Bronchial epithelial cell (primary cell): ENCODE results near the gene SMAD7. TPM values are rescaled to one million over a fixed set of nuclear protein-coding genes. Genes with fewer than 3 reads are reported as not detected.

Experiments
- DNase-seq: peaks from one replicate; pipeline ENCODE4 v3.0.0-alpha.2; 2010; ENCODE audit warnings: low read depth
- FAIRE-seq: peaks from 2 replicates; lab custom pipeline; 2011; peaks lifted over from hg19 to GRCh38; lab: Jason Lieb, UNC
- H3K27me3 ChIP-seq: 2 replicates; pipeline ENCODE4 v1.5.1; 2011; ENCODE audit warnings: low read length; ENCODE audit not compliant: control insufficient read depth, insufficient read depth
- H3K36me3 ChIP-seq: 2 replicates; pipeline ENCODE4 v1.5.1; 2011; ENCODE audit warnings: low read length; ENCODE audit not compliant: control insufficient read depth, insufficient read depth
- H3K4me3 ChIP-seq: 2 replicates; pipeline ENCODE4 v1.5.1; 2011; ENCODE audit warnings: mild to moderate bottlenecking, low read depth, low read length, control low read depth
- total RNA-seq: library from RNA; depleted of rRNA; stranded (reverse); fragments of >200 nt; gene quantifications from 2 replicates; pipeline ENCODE4 v1.2.1, GENCODE V29; 2014
- TF ChIP-seq, protein P1 (sequence below): IDR thresholded peaks from 2 replicates; pipeline ENCODE4 v1.5.1; 2011; ENCODE audit warnings: mild to moderate bottlenecking, moderate library complexity, low read length, control low read depth, inconsistent platforms; ENCODE audit not compliant: insufficient read depth, severe bottlenecking

Gene SMAD7
- total RNA-seq, 1 donor from 2014 or later: 19.2 TPM

DNA sequence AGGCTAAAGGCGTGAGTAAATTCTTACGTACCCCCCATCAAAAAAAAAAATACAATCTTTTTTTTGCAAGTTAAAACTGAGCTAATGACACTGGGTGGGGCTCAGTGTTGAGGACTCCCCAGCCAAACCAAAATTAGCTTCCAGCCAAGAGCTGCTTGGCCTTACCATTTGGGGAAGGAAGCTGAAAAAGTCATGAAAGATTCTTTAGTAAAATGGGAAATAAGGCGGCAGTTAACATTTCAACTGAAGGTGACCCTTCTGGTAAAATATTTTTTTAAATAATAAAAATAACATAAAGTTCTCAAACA, 16.4 kb downstream of the SMAD7 start:
- Histone ChIP-seq H3K36me3 (no peaks in the 10 kb centered on the region), H3K4me3 (no peak overlapping the region), H3K27me3 (no peaks in the 10 kb centered on the region)
- no peak for FAIRE-seq
- TF ChIP-seq, protein P1, sequence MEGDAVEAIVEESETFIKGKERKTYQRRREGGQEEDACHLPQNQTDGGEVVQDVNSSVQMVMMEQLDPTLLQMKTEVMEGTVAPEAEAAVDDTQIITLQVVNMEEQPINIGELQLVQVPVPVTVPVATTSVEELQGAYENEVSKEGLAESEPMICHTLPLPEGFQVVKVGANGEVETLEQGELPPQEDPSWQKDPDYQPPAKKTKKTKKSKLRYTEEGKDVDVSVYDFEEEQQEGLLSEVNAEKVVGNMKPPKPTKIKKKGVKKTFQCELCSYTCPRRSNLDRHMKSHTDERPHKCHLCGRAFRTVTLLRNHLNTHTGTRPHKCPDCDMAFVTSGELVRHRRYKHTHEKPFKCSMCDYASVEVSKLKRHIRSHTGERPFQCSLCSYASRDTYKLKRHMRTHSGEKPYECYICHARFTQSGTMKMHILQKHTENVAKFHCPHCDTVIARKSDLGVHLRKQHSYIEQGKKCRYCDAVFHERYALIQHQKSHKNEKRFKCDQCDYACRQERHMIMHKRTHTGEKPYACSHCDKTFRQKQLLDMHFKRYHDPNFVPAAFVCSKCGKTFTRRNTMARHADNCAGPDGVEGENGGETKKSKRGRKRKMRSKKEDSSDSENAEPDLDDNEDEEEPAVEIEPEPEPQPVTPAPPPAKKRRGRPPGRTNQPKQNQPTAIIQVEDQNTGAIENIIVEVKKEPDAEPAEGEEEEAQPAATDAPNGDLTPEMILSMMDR: no peak
- DNase-seq: no peak

DNA sequence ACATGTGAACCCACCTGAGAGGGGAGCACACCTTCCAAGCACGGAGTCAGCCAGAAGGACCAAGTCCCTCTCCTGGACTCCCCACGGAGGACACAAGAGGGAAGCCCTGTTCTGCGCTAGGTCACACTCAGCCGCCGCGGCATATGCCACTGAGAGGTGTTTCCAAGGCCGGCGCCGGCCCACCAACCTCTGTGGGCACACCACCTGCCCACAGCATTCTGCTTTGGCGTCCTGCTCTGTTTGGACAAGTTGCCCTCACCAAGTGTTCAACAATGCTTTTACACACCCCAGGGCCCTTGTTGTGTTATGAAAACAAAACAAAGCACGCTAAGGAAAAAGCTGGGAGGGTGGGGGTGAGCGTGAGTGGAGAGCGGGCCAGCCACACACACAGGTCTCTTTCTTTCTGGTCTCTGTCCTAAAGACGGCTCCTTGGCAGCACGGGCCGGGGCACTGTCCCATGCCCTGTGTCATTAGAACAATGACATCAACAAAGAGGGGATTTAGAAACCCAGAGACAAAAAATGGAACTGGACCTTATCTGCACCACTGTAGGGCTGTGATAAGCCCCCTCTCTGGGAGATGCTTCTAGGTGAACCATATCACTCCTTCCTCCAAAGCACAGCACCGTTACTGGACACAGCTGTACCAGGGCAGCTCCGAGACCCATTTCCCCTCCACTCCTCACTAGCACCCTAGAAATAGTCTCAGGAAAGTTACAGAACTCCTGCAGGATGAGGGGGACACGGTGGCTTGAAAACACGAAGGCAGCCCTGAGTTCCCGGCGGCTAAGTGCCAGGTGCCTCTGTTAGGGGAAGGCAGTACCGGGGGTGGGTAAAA, 17.0 kb downstream of the SMAD7 start:
- FAIRE-seq: no peak

DNA sequence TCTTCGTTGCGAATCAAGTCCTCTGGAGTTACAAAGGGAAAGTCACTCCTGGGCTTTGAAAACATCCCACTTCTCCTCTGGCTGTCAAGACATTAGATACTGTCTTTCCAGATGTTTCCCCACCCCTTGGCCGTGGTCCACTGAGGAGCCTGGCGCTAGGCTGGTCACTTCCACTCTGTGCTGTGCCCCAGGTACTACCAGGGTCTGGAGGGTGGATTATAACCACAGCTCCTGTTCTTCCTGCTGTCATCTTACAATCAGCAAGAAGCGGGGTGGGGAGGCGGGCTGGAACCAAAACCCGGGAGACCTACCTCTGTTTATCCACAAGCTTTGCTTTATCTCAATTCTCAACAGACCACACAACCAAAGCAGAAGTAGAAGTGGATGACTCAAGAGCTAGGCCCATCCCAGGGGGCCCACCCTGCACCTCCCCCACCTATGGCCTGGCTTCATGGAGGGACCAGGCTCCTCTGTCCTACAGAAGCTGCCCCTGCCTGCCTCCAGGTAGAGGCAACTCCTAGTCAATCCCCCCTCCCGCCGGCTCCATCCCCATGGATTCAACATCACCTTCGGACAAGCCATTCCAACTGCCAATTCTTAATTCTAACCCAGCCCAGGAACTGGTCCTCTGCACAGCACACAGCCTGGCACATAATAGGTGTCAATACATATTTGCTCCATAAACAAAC, 17.8 kb downstream of the SMAD7 start:
- no peaks in the 10 kb centered on the region for H3K27me3 ChIP-seq
- no peak overlapping the region for H3K4me3 ChIP-seq
- FAIRE-seq (no peak), DNase-seq (no peak)
- TF ChIP-seq, protein P1: no peak
- H3K36me3 ChIP-seq: no peaks in the 10 kb centered on the region

More for the DNA sequence above, 17.0 kb downstream of the SMAD7 start:
- no peak for DNase-seq
- Histone ChIP-seq H3K4me3 (no peak overlapping the region), H3K36me3 (no peaks in the 10 kb centered on the region), H3K27me3 (no peaks in the 10 kb centered on the region)
- TF ChIP-seq, protein P1: no peak

DNA sequence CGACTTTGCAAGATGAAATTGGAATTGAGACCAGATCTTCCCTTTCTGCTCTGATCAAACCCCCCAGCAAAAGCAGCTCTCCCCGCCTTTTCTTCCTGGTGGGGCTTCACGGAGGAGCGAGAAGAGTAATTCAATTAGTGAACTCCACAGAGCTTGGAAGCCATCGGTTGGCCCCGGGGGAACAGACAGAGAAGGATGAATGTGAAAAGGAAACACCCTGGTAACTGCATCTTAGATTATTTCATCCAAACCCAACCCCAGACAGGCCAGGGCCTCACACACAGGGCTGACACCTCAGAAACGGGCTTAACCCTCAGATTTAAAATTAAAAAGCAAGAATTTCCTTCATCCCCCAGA, 18.3 kb downstream of the SMAD7 start:
- DNase-seq (no peak), FAIRE-seq (no peak)
- H3K27me3 ChIP-seq: no peaks in the 10 kb centered on the region
- TF ChIP-seq, protein P1: no peak
- no peaks in the 10 kb centered on the region for H3K36me3 ChIP-seq
- no peak overlapping the region for H3K4me3 ChIP-seq

DNA sequence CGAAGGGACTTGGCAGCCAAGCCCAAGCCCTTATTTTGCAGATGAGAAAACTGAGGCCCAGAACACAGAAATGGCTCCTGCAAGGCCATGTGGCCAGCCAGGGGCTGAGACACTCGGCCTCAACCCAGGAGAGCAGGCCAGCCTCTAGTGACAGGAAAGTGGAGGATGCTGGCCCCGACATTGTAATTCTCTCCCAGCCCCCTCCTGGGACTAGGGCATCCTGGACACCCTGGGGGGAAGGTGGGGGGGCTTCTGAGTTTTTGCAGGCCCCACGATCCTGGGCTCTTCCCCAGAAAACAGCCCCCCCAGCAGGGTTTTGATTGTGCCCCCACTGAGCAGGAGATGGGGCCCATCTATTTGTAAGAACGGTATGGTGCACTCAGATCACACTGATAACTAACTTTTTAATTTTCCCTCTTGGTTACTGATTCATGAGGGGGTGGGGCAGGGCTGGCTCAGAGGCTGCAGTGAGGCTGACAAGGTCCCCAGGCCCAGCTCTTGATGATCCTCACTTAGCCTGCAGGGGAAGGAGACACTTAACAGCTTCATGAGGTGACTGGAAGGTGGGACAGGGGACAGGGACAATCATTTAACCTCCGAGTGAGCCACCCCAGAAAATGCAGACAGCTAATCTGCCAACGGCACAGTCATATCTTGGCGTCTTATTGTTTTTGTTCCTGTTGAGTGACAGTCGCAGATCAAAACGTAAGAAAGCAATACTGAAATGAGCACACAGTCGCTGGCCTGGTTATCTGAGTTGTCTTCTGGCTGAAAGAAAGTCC, 18.9 kb downstream of the SMAD7 start:
- TF ChIP-seq, protein P1: no peak
- FAIRE-seq: no peak

More for the DNA sequence above, 18.9 kb downstream of the SMAD7 start:
- Histone ChIP-seq H3K27me3 (no peaks in the 10 kb centered on the region), H3K36me3 (no peaks in the 10 kb centered on the region), H3K4me3 (no peak overlapping the region)
- DNase-seq: no peak
